Esophagus muscularis mucosa (tissue), 4 donors: ENCODE results near the gene ZPR1.

Experiments
- EP300 ChIP-seq: sonication (generic); formaldehyde crosslinking; IDR thresholded peaks from one replicate; pipeline ENCODE4 v1.6.1; 2017; ENCODE audit warnings: antibody characterized with exemption
- POLR2A ChIP-seq: fragments of 450-650 bp; IDR thresholded peaks from one replicate; pipeline ENCODE4 v1.6.1; 2017; ENCODE audit warnings: antibody characterized with exemption, moderate library complexity, mild to moderate bottlenecking, low read depth
- POLR2AphosphoS5 ChIP-seq, 2 donors: sonication (generic); formaldehyde crosslinking; IDR thresholded peaks; one replicate each; pipeline ENCODE4 v1.6.1; 2017; ENCODE audit warnings: antibody characterized with exemption in 2 of 2
- TF ChIP-seq, protein P1 (sequence below), 3 experiments: fragments of 200-600 bp in 2 of 3; fragments of 450-650 bp in 1 of 3; sonication (generic) in 2 of 3; IDR thresholded peaks; one replicate each; pipeline ENCODE4 v1.5.1; 2017 to 2019; ENCODE audit warnings: antibody characterized with exemption in 3 of 3, mild to moderate bottlenecking in 2 of 3, moderate library complexity in 1 of 3

DNA sequence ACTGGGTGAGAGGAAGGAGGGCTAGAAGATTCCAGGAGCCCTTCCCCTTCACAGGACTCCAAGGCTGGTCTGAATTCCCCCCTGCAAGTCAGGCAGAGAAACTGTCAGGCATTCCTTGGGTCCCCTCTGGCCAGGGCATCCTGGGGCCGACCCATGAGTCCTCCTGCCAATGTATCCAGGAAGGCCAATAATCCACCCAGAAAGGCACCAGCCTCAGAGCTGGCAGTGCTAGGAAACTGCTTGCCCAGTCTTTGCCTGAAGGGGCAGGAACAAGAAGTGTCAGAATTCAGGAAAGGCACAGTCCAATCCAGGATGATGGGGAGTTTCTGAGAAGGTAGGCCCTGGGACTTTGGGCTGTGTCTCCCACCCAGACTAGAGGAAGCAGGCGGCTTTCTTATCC is 56.0 kb downstream of the ZPR1 start:
- TF ChIP-seq, protein P1, sequence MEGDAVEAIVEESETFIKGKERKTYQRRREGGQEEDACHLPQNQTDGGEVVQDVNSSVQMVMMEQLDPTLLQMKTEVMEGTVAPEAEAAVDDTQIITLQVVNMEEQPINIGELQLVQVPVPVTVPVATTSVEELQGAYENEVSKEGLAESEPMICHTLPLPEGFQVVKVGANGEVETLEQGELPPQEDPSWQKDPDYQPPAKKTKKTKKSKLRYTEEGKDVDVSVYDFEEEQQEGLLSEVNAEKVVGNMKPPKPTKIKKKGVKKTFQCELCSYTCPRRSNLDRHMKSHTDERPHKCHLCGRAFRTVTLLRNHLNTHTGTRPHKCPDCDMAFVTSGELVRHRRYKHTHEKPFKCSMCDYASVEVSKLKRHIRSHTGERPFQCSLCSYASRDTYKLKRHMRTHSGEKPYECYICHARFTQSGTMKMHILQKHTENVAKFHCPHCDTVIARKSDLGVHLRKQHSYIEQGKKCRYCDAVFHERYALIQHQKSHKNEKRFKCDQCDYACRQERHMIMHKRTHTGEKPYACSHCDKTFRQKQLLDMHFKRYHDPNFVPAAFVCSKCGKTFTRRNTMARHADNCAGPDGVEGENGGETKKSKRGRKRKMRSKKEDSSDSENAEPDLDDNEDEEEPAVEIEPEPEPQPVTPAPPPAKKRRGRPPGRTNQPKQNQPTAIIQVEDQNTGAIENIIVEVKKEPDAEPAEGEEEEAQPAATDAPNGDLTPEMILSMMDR (IDR thresholded peaks at IDR 0.05), result no peak
- no peak for TF ChIP-seq EP300
- no peak for TF ChIP-seq POLR2A
- no peak for TF ChIP-seq POLR2AphosphoS5 (IDR thresholded peaks at IDR 0.05)
